ENCODE measurements around the gene MPP4.
"Not testable (repeated sequence)": the region's sequence is repeated elsewhere in the genome, so short reads cannot be mapped to it uniquely, and the experiment has no call there.

Gene MPP4

GRCh38 chr2:201698588-201699226, at the start of gene MPP4:
Gene MPP4 (minus strand): TSS chr2:201698644. CDS start chr2:201693954, 4,690 bp downstream.
- DNase-seq: no peak

- DNase-seq: no peak
Observed at GRCh38 chr2:201746551-201746950, 48.1 kb upstream of the MPP4 start.

GRCh38 chr2:201735486-201735885, 37.0 kb upstream of the MPP4 start:
- no peak for DNase-seq

- no peak for DNase-seq
Observed at GRCh38 chr2:201734111-201734510, 35.7 kb upstream of the MPP4 start.

- no peak for DNase-seq
Observed at GRCh38 chr2:201733544-201733943, 35.1 kb upstream of the MPP4 start.

GRCh38 chr2:201730651-201731285, 32.3 kb upstream of the MPP4 start:
- DNase-seq: no peak

GRCh38 chr2:201715459-201715858, 17.0 kb upstream of the MPP4 start:
- DNase-seq: no peak

- no peak for DNase-seq
Observed at GRCh38 chr2:201712726-201713125, 14.3 kb upstream of the MPP4 start.

GRCh38 chr2:201709747-201710146, 11.3 kb upstream of the MPP4 start:
- DNase-seq: no peak

GRCh38 chr2:201709049-201709448, 10.6 kb upstream of the MPP4 start:
- DNase-seq: no peak

GRCh38 chr2:201707753-201708152, 9.3 kb upstream of the MPP4 start:
- DNase-seq: peak in 1 of 2 donors; percentile 18

- DNase-seq: no peak
Observed at GRCh38 chr2:201707142-201707541, 8.7 kb upstream of the MPP4 start.

- no peak for DNase-seq
Observed at GRCh38 chr2:201704536-201704935, 6.1 kb upstream of the MPP4 start.

GRCh38 chr2:201701646-201702045, 3.2 kb upstream of the MPP4 start:
- DNase-seq: peak in 1 of 2 donors; percentile 59

GRCh38 chr2:201699416-201699815, 972 bp upstream of the MPP4 start:
- no peak for DNase-seq

- no peak for DNase-seq
Observed at GRCh38 chr2:201697899-201698298, 545 bp downstream of the MPP4 start.

GRCh38 chr2:201696151-201696659, 2.2 kb downstream of the MPP4 start:
- DNase-seq: peak in 1 of 2 donors; percentile 2

GRCh38 chr2:201685156-201685555, 13.3 kb downstream of the MPP4 start:
- DNase-seq: no peak

- DNase-seq: no peak
Observed at GRCh38 chr2:201680743-201681142, 17.7 kb downstream of the MPP4 start.

GRCh38 chr2:201678401-201678800, 20.0 kb downstream of the MPP4 start:
- no peak for DNase-seq

GRCh38 chr2:201675454-201675853, 23.0 kb downstream of the MPP4 start:
- no peak for DNase-seq

- no peak for DNase-seq
Observed at GRCh38 chr2:201674794-201675193, 23.6 kb downstream of the MPP4 start.

- no peak for DNase-seq
Observed at GRCh38 chr2:201674298-201674697, 24.1 kb downstream of the MPP4 start.

GRCh38 chr2:201673546-201673945, 24.9 kb downstream of the MPP4 start:
- no peak for DNase-seq

GRCh38 chr2:201671205-201671604, 27.2 kb downstream of the MPP4 start:
- DNase-seq: not testable (repeated sequence)

All from hippocampal formation (tissue), 2 donors.